ENCODE results near the gene SDC1.

The SDC1 gene

GRCh38 chr2:20216130-20217025 lies 8.6 kb downstream of the SDC1 start:
- in situ Hi-C loops (cut with MboI; ENCODE audit: low pct_unique_long_range_greater_than_20kb, low sequenced_read_pairs): no loop called here
- DNase-seq: no peak

- in situ Hi-C loops (cut with MboI; ENCODE audit: low pct_unique_long_range_greater_than_20kb, low sequenced_read_pairs): no loop called here
These were observed 9.5 kb downstream of the SDC1 start for GRCh38 chr2:20215183-20216040.

GRCh38 chr2:20214566-20215182 lies 10.3 kb downstream of the SDC1 start:
- in situ Hi-C loops (cut with MboI; ENCODE audit: low pct_unique_long_range_greater_than_20kb, low sequenced_read_pairs): no loop called here
- DNase-seq: no peak

More at GRCh38 chr2:20215183-20216040, 9.5 kb downstream of the SDC1 start:
- no peak for DNase-seq

- no peak for DNase-seq
- in situ Hi-C loops (cut with MboI; ENCODE audit: low pct_unique_long_range_greater_than_20kb, low sequenced_read_pairs): no loop called here
These were observed 11.0 kb downstream of the SDC1 start for GRCh38 chr2:20213651-20214565.

GRCh38 chr2:20212871-20213503 lies 11.9 kb downstream of the SDC1 start:
- in situ Hi-C loops (cut with MboI; ENCODE audit: low pct_unique_long_range_greater_than_20kb, low sequenced_read_pairs): no loop called here
- DNase-seq: no peak

GRCh38 chr2:20212459-20212870 lies 12.5 kb downstream of the SDC1 start:
- DNase-seq: no peak
- in situ Hi-C loops (cut with MboI; ENCODE audit: low pct_unique_long_range_greater_than_20kb, low sequenced_read_pairs): no loop called here

GRCh38 chr2:20211860-20212458 lies 13.0 kb downstream of the SDC1 start:
- in situ Hi-C loops (cut with MboI; ENCODE audit: low pct_unique_long_range_greater_than_20kb, low sequenced_read_pairs): no loop called here
- no peak for DNase-seq

GRCh38 chr2:20211420-20211819 lies 13.5 kb downstream of the SDC1 start:
- DNase-seq: no peak
- in situ Hi-C loops (cut with MboI; ENCODE audit: low pct_unique_long_range_greater_than_20kb, low sequenced_read_pairs): no loop called here

GRCh38 chr2:20210462-20210861 lies 14.5 kb downstream of the SDC1 start:
- in situ Hi-C loops (cut with MboI; ENCODE audit: low pct_unique_long_range_greater_than_20kb, low sequenced_read_pairs): no loop called here
- DNase-seq: no peak

GRCh38 chr2:20209373-20210109 lies 15.4 kb downstream of the SDC1 start:
- in situ Hi-C loops (cut with MboI; ENCODE audit: low pct_unique_long_range_greater_than_20kb, low sequenced_read_pairs): no loop called here
- no peak for DNase-seq

GRCh38 chr2:20208476-20208859 lies 16.5 kb downstream of the SDC1 start:
- in situ Hi-C loops (cut with MboI; ENCODE audit: low pct_unique_long_range_greater_than_20kb, low sequenced_read_pairs): no loop called here

GRCh38 chr2:20207051-20207450 lies 17.9 kb downstream of the SDC1 start:
- DNase-seq: no peak
- in situ Hi-C loops (cut with MboI; ENCODE audit: low pct_unique_long_range_greater_than_20kb, low sequenced_read_pairs): no loop called here

More at GRCh38 chr2:20208476-20208859, 16.5 kb downstream of the SDC1 start:
- no peak for DNase-seq

- in situ Hi-C loops (cut with MboI; ENCODE audit: low pct_unique_long_range_greater_than_20kb, low sequenced_read_pairs): no loop called here
- DNase-seq: no peak
These were observed 18.9 kb downstream of the SDC1 start for GRCh38 chr2:20205915-20206524.

- no peak for DNase-seq
- in situ Hi-C loops (cut with MboI; ENCODE audit: low pct_unique_long_range_greater_than_20kb, low sequenced_read_pairs): no loop called here
These were observed 19.9 kb downstream of the SDC1 start for GRCh38 chr2:20205069-20205468.

GRCh38 chr2:20203521-20204225 lies 21.3 kb downstream of the SDC1 start:
- in situ Hi-C loops (cut with MboI; ENCODE audit: low pct_unique_long_range_greater_than_20kb, low sequenced_read_pairs): no loop called here
- DNase-seq: no peak

- no peak for DNase-seq
- in situ Hi-C loops (cut with MboI; ENCODE audit: low pct_unique_long_range_greater_than_20kb, low sequenced_read_pairs): no loop called here
These were observed 21.9 kb downstream of the SDC1 start for GRCh38 chr2:20203072-20203471.

All from KBM-7 (cell line).